Inflammatory macrophage treated with lipopolysaccharide for 1 hour (primary cell): ENCODE measurements around the gene MYO1D.

ENCODE experiments used
- DNase-seq, 2 donors: peaks; one replicate each; pipeline ENCODE4 v3.0.0-alpha.2; 2020 to 2022

Gene MYO1D

DNA sequence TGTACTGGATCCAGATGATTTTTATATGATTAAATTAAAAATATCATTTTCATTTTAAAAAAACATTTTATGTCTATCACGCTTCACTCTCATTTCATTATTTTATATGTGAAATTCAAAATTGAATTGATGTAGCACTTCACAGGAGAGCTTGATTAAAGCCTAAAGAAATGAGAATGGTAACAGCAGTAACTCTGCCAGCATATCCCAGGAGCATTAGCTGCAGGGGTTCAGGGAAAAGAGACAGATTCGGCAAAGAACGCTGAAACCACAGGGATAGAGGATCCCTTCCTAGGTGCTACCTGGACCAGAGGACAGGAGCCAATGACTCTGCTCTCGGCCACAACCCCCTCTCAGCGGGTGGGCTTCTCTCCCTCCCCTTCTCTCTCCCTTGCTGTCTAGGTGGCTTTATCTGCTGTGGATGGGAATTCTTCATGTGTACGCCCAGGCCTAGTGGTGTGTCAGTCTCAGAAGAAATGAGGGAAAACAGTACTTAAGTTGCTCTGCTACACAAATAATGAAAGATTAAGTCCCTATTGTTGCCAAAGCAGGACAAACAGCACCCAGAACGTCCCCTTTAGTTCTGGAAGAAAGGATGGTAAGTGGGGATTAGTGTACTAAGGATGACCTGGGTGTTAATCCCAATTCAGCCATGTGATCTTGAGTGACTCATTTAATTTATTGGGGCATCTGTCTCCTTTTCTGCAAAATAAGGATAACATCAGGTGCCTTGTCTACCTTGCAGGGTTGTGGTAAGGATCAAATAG lies 266.9 kb downstream of the MYO1D start:
- DNase-seq = no peak

DNA sequence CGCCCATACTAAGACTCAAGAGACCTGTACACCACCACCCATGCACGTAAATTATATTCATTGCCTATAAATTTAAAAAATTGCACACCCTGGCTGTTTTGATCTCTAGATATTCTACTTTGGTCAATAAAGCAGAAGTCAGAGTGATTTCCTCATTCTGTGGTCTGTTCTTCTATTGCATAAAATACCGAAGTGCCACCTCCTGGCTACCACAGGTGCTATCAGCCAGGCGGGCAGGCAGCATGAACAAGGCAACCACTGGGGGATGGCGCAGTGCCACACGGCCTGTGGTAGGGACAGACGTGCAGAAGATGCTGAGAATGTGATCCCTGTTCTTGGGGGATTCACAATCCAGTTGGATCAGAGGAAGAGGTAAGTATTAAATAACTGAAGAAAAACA lies 267.8 kb downstream of the MYO1D start:
- peak; percentile 34 to 42 for DNase-seq

GRCh38 chr17:32608267-32608666 lies 268.7 kb downstream of the MYO1D start:
- no peak for DNase-seq

- no peak for DNase-seq
These were observed 272.0 kb downstream of the MYO1D start for GRCh38 chr17:32604966-32605365.

DNA sequence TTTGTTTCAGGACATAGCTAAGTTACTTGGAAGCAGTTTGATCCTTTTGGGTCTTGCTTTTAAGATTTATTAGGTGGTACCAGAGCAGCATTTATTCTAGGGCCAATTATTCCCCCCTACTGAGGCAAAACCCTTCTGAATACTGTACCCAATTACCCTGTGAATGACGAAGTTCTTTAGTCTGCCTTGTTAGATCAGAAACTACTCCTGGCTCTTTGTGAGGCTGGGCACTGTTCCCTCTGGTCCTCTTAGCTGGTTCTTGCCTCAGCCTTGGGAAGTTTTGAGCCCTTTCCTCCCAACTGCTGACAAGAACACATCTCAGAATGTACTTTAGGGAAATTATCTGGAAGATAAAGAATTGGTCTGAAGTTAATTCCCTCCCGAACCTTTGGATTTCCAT lies 274.5 kb downstream of the MYO1D start:
- DNase-seq = no peak

GRCh38 chr17:32601866-32602265 lies 275.1 kb downstream of the MYO1D start:
- no peak for DNase-seq

- no peak for DNase-seq
These were observed 280.3 kb downstream of the MYO1D start for GRCh38 chr17:32596628-32597027.

DNA sequence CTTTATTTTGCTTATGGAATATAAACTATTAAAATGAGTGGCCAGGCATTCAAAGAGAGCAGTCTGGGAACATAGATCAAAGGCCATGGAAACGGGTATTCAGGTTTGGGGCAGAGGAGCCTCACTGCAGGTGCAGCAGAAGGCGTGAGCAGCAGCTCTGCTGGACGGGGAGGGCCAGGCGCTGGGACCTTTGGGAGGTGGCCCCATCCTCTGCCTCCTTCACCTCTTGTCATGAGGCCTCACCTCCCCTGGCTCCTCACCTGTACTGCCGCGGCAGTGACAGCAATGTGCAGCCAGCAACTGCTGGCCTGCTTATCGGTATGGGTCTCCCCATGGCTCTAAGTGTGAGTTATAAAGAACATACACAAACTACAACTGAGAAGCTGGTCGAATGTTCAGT lies 280.7 kb downstream of the MYO1D start:
- DNase-seq = no peak

DNA sequence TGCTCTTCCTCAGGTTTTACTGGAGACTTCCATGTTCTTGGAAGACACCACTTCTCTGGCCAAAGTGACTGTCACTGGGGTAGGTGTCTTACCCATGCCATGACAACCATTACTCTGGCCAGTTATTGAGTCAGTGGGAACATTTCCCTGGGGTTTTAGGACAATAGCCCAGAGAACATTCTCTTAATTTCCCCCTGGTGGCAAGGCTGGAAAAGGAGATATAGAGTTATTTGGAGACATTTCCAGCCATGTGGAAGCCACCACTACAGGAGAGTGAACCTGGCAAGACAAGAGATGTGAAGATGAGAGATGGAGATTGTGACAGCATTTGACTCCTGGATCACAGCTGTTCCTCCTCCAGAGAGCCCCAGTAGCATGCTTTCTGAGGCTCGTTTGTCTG lies 283.9 kb downstream of the MYO1D start:
- no peak for DNase-seq

- no peak for DNase-seq
These were observed 285.5 kb downstream of the MYO1D start for GRCh38 chr17:32591405-32591804.

DNA sequence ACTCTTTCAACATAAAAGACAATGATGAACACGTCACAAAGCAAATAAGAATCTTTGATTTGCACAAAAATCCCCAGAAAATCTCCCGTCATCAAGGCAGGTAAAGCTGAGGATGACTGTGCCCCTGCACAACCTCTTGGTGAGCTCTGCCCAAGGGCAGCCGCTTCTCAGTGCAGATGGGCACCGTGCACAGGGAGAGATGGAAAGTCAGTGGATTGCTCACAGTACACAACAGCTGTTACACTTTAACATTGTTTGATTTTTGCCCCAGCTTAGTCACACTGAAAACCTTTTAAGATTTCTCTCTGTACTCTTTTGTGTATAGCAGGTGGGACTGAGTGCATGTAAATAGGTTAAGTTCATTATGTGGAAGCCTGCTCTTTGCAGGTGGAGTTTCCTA lies 285.9 kb downstream of the MYO1D start:
- DNase-seq = no peak

DNA sequence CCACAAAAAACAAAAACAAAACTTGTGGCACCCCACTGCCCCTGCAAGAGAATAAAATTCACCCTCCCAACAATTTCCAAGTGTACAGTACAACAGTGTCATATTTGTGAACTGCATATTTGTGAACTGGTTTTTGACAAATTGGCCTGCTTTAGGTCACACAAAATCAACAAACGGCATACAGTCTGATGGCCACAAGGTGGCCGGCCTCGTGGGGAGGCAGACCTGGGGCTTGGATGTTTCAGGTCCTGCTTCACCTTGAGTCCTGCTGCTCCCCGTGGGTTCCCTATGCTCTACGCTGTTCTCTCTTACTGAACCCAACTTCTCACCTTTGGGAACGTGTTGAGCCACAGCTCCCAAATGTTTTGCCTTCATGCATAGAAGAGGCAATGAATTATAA lies 287.9 kb downstream of the MYO1D start:
- no peak for DNase-seq

GRCh38 chr17:32588135-32588534 lies 288.8 kb downstream of the MYO1D start:
- DNase-seq = no peak

DNA sequence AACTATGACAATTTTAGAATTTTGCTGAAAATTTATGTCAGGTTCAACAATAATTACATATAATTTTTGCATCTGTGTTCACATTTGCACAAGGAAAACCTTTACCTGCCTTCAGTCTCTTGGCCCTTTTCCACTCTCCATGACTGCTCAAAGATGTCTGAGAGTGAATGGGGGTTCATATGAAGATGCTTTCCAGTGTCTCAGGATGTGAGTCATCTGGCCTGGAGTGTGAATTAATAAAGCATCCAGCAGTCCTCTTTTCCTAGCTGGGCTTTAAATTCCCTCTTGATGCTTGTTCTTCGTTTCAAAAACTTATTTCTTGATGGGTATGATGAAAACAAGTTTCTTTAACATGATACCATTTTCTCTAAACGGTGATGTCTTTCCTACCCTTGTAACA lies 290.3 kb downstream of the MYO1D start:
- no peak for DNase-seq

DNA sequence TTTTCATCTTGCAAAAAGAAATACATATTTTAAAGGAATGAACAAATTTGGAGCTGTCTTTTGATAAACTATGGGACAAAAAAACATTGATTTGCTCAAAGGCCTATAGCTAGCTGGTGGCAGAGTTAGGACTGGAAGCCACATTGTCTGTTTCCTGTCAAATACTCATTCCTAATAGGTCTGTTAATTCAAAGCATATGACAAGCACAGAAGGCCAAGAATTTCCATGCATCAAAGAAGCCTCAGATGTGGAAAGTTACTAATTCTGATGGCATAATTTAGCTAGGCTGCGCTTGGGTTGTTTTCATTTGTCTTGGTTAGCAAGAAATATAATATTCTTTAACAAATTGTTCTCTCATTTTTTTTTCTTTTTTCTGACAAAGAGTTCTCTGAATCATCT lies 292.1 kb downstream of the MYO1D start:
- no peak for DNase-seq

DNA sequence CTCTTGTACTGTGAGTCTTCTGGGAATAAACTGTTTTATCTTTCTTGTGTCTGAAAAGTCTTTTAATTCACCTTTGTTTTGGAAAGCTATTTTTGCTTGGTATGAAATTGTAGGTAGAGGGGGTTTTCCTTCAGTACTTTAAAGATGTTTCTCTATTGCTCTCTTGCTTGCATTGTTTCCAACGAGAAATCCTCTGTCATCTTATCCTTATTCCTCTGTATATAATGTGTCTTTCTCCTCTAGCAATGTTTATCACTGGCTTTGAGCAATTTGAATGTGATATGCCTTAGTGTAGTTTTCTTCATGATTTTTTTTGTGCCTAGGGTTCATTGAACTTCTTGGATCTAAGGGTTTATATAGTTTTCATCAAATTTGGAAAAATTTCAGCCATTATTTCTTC lies 293.9 kb downstream of the MYO1D start:
- no peak for DNase-seq

DNA sequence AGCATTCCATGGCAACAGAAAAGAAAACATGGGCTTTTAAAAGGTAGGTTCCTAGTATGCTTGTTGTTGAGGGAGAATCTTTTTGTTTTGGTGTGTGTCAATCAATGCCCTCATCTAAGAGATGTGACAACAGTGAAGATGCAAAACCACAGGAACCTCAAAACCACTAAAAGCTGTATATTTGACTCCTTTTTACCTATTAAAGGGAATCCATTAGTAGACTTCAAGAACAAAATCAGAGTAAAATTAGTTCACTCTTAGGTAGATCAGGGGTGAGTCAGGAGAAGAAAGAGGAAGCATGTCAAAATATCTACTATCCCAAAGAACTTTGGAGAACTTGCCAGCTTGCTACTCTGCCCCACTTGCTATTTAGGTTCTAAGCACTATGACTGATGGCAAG lies 301.1 kb downstream of the MYO1D start:
- DNase-seq = peak; percentile 6 to 9

DNA sequence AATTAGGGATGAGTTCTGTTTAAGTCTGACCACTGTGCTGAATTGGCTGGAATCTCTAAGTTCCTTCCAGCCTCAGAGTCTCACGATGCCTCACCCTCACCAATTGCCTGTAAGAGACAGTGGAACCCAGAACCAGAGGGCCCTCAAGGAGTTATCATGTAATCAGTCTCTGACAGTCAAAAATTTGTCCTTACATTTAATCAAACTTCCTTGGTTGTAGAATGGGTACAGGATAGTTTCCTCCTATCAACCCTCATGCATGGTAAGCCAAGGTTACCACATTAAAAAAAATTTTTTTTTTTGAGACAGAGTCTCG lies 306.9 kb downstream of the MYO1D start:
- DNase-seq = no peak

GRCh38 chr17:32569171-32570080 lies 307.5 kb downstream of the MYO1D start:
- peak; percentile 12 to 54 for DNase-seq

DNA sequence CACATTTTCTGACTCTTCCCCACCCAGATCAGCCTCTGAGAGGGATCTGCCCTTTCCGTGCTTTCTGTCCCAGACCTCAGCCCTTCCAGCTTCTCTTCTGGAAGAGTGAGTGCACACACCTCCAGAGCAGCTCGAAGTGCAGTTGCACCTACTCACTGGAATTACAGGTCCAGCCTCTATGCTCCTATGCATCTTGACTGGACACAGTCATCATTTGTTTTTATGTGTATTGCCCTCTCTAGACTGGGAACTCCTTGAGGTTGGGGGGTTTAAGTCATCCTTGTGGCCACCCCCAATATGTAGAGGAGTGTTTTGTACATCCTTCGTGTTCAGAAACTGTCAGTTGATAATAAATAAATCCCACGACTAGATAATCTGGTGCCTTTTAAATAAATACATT lies 308.2 kb downstream of the MYO1D start:
- DNase-seq = no peak

DNA sequence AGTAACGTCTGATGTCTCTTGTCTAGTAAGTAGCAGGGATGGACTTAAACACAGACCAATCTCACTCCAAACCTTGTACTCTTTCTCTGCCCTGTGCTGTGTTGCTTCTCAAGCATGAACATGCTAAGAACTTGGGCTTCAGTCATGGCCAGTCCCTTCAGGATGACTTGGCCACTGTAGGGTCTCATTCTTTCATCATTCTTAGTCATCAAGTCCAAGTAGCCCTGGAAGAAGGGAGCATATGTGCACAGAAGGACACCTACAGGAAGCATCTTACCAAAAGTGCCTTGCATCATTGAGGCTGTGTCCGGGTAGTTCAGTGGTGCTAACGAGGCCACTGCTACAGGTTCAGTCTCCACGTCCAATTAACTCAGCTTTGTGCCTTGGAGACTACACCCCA lies 309.4 kb downstream of the MYO1D start:
- DNase-seq = no peak

GRCh38 chr17:32567086-32567485 lies 309.8 kb downstream of the MYO1D start:
- DNase-seq = no peak

DNA sequence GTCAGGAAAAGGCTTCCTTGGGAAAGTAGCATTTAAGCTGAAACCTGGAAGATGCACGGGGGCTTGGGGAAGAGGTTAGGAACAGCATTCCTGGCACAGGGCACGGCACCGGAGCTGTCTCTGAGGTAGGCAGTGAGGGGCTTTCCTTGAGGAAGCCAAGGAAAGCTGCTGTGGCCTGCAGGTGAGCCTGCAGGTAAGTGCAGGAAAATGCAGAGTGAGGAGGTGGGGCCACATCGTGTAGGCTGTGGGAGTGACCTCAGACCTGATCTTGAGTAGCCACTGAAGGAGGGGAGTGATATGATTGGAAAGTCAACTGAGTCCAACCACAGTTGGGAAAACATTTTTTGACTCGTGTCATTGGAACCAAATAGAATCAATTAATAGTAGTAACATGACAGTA lies 310.6 kb downstream of the MYO1D start:
- no peak for DNase-seq

GRCh38 chr17:32565401-32565800 lies 311.5 kb downstream of the MYO1D start:
- DNase-seq = no peak

DNA sequence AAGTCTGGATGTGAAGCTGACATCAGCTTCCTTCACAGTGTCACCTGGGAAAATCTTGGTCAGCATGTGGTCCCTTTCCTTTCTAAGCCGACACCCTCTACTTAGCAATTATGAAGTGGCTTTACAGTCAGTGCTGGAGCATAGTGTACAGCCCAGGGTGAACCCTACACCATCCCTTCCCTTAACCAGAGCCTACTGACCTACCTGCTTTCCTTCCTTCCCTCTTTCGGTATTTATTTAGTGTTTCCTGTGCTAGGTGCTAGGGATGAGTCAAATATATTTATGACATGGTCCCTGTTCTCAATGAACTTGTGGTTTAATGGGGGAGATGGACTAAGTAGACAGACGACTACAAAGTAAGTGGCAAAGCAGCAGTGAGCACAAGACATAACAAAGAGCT lies 312.6 kb downstream of the MYO1D start:
- no peak for DNase-seq
